HG03025 (cell line): ENCODE measurements around the gene NLRP4.
"Not testable (repeated sequence)": the region's sequence is repeated elsewhere in the genome, so short reads cannot be mapped to it uniquely, and the experiment has no call there.

Experiments
- ATAC-seq: cut with Tn5 transposase; IDR thresholded peaks from one replicate; pipeline ENCODE4 v1.9.1; 2021; ENCODE audit warnings: mild to moderate bottlenecking, moderate library complexity; ENCODE audit not compliant: unreplicated experiment, low FRiP score

NLRP4 gene

DNA sequence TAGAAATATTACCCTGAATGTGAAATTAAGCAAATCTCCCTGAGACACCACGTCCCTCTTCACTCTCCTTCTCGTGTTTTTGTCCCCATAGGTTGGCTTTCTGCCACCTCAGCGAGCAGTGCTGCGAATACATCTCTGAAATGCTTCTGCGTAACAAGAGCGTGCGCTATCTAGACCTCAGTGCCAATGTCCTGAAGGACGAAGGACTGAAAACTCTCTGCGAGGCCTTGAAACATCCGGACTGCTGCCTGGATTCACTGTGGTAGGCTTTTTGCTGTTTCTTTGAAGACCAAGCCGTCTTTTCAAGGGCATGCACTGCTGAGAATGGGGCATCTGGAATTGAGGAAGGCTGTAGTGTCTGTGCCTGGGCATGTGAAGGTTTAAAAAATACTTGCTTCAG, 34.4 kb downstream of the NLRP4 start:
- no peak for ATAC-seq

GRCh38 chr19:55877211-55877610, 40.9 kb downstream of the NLRP4 start:
- no peak for ATAC-seq

DNA sequence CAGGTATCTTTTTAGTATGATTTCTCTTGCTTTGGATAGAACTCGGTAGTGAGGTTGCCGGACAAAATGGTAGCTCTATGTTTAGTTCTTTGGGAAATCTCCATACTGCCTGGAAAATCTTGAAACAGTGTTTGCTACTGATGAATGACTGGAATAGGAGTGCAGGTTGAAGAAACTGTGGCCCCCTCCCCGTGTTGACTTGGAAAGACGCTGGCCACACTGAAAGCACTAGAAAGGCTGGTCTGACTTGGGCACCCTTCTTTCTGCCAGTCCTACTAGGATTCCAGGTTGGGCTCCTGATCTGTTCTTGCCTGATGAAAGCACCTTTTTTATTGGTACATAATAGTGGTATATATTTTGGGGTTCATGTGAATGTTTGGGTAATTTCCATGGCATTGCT, 46.3 kb downstream of the NLRP4 start:
- no peak for ATAC-seq

DNA sequence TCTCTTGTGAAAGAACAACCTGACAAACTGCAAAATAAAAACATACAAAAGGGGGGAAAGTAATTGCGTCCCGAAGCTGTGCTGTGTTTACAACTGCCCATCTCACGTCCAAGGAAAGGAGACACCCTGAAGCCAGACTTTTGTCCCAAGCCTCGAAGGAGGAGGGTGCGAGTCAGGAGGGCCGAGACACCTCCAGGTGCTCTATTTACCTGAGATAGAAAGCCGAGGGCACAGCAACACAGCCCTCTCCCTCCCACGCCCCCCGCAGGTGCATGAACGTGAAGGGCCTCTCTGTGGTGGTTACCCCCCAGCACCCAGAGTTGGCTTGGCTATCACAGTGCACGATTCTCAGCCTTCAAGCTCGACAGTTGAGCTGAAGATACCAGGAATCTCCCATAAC, 62.6 kb downstream of the NLRP4 start:
- no peak for ATAC-seq

DNA sequence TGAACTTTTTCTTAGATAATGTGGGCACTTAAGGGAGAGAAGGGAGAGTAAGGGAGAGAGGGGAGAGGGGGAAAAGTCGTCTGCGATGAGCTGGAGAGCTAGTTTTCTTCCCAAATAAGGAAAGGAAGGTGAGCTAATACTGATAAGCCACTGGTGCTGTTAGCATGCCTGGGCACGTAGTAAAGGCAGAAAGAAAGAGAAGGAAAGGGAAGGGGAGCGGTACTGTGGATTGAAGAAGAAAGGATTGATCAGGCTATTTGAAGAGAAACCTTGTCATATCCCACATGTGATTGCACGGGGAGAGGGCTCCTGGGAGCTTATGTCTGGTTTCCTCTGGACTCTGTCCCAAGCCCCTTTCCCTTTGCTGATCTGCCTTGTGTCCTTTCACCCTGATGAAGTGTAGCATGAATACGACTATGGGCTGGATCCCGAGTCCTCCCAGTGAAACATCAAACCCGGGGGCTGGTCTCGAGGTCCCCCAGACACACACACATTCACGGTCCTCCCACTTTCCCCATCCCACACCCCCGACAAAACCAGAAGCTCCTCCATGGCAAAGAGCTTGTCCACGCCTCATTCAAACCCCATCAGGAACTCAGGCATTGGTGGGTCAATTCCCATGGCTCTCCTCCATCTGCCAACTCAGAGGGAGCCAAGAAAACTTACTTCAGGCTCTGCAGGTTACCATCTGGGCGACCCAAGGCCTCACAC, 65.2 kb downstream of the NLRP4 start:
- no peak for ATAC-seq

DNA sequence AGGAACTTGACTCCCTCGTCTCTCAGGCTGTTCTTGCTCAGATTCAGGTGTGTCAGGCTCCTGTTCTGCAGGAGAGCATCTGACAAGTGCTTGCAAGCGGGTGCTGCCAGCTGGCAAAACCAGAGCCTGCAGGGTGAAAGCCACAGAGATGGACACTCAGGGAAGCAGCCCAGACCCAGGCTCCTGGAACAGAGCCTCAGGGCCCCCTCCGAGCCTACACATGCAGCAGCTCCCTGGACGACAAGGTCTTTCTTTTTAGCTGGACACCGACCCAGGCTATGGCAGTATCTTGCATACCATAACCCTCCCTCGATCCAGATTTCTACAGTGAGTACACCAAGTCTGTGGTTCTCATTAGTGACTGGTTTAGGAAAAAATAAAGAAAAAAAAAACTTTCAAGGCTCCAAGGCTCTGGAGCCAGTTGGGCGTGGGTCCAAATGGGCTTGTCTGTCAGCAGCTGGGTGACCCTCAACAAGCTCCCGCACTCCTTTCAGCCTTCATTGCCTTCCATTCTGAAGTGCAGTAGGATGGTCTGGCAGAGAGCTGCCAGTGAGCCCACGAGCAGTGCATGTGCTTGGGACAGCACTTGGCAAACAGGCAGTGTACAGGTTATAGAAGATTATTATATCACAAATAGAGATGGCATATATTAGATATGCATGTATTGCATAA, 65.9 kb downstream of the NLRP4 start:
- no peak for ATAC-seq

DNA sequence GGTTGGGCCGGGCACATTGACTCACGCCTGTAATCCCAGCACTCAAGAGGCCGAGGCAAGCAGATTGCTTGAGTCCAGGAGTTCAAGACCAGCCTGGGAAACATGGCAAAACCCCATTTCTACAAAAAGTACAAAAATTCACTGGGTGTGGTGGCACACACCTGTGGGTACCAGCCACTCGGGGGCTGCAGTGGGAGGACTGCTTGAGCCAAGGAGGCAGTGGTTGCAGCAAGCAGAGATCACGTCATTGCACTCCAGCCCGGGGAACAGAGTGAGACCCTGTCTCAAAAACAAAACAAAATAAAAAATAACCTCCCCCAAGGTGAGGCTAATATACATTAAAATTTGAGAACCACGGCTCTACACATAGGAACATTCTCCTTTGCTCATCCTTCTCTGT, 70.9 kb downstream of the NLRP4 start:
- no peak for ATAC-seq

GRCh38 chr19:55907746-55908145, 71.4 kb downstream of the NLRP4 start:
- ATAC-seq, result no peak

DNA sequence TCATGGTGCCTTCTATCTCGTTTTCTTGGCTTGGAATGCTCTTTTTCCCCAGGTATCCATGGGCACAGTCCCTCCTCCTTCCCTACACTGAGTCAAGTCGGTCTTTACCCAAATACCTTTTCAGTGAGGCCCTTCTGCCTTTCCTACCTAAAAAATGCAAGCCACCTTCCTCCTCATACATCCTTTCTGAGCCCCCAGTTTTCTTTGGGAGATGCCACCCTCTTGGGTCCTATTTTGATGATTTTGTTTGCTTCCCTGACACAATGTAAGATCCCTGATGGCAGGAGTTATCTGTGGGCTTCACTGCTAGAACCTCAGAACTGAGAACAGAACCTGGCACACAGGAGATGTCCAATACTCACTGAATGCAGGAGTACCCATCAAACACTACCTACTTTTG, 73.5 kb downstream of the NLRP4 start:
- no peak for ATAC-seq

DNA sequence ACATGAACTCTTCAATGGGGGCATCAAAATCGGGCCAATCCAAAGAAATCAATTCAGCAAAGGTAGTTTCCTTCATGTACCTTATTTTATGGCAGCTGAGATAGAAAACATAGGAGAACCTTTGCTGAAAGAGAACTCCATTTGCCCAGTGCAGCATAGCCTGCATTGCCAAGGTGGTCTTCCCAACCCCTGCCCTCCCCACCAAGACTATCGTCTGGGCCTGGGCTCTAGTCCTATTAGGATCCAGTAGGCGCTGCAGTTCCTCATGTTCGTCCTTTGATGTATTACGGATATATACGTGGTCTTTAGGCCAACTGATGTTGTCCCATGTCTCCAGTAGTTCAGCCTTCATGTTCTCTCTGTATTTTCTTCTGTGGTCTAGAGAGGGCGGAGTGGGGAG, 76.6 kb downstream of the NLRP4 start:
- no peak for ATAC-seq

DNA sequence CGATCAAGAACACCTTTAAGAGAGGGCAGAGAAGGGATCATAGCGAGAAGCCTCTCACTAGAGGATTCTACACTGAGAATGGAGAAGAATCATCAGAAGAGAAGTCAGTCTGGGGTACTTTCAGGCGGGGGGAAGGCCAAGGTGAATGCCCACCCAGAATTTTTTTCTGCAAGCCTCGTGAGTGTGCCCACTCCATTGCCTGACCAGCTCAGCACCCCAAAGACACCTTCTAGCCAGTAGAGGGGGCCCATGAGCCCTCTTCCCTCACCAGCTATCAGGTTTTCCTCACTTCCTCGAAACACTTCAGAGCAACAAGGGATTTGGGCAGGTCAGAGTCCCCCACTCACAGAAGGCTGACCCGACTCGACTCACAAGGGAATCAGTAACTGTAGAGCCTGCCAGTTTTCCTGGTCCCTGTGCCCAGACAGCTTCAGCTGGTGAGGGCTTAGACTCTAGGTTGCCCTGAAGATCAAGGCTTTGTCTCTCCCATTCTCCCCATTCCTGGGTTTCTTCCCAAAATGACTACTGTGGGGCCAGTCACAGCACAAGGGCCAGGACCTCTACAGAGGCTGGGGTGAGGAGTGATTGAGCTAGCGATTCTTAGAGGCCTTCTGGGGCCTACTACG, 77.4 kb downstream of the NLRP4 start:
- no peak for ATAC-seq

DNA sequence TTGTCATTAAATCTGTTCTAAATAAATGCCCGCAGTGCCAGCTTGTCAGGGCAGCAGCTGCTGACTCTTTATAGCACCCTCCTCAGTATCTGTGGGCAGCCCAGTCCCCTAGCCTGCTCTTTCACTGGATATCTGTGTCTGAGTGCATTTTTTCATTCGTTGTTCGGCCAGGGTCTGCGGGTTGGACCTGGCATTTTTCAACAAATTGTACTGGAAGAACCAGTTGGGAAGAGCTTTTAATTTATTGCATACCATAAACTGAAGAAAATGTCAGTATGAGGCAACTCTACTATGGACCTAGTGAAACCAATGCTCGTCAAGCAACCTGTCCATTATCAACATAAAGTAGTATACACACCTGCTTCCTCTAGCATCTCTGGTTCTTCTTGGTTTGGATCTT, 87.2 kb downstream of the NLRP4 start:
- ATAC-seq, result no peak

GRCh38 chr19:55927991-55928390, 91.7 kb downstream of the NLRP4 start:
- ATAC-seq, result no peak

GRCh38 chr19:55929258-55929657, 92.9 kb downstream of the NLRP4 start:
- ATAC-seq, result not testable (repeated sequence)

GRCh38 chr19:55930996-55931515, 94.7 kb downstream of the NLRP4 start:
- no peak for ATAC-seq
